ENCODE results near the gene SH2D3C. TPM values are rescaled to one million over a fixed set of nuclear protein-coding genes. Genes with fewer than 3 reads are reported as not detected.
A peak's percentile ranks its signal among the peaks of the same experiment; 100 is the strongest.

The SH2D3C gene
- total and polyA plus RNA-seq, 9 of the 15 experiments (the other 6 are each of a cell fraction or from before 2014, with no cell fraction given) = 0.03 to 1.2 (median 0.22) TPM; not detected in 1

GRCh38 chr9:127785023-127785932 is 6.8 kb upstream of the SH2D3C start (continued):
- TF ChIP-seq CCNT2 (IDR thresholded peaks at IDR 0.05; ENCODE audit: borderline replicate concordance, extremely low read depth, insufficient read length, low read depth, low read length) = peak; percentile 72
- no peak for TF ChIP-seq LARP7 (IDR thresholded peaks at IDR 0.05)
- TF ChIP-seq CTCFL (IDR thresholded peaks at IDR 0.05; ENCODE audit: borderline replicate concordance, insufficient read depth, low read depth, low read length, poor library complexity, severe bottlenecking) = peak; percentile 33
- TF ChIP-seq PML (IDR thresholded peaks at IDR 0.05; ENCODE audit: low read length) = no peak

Data from K562 (cell line).